ENCODE data around the gene PRKCE. TPM values are rescaled to one million over a fixed set of nuclear protein-coding genes. Genes with fewer than 3 reads are reported as not detected.

Gene PRKCE
- total and polyA plus RNA-seq, 2 experiments from 2014 or later, result 0.94 to 1.2 TPM

- H3K27me3 Mint-ChIP-seq (ENCODE audit: insufficient read depth, low read depth, poor library complexity), result peaks cover 4% of the 10 kb centered on the region
- DNase-seq (ENCODE audit: low spot score), result peak; percentile 45
- H4K20me1 ChIP-seq (replicated peaks; ENCODE audit: insufficient read depth), result no peaks in the 10 kb centered on the region
- no peaks in the 10 kb centered on the region; the same call in 2 of the 3 replicates for H3K9me3 Mint-ChIP-seq
- no peaks in the 10 kb centered on the region for H3F3A ChIP-seq (replicated peaks; ENCODE audit: low read depth)
- H3K4me1 Mint-ChIP-seq, result peaks cover 4% of the 10 kb centered on the region; the same call in 1 of the 3 replicates
- H3K27ac Mint-ChIP-seq, result no peak overlapping the region
- H3K4me3 Mint-ChIP-seq, result no peak overlapping the region
- no peaks in the 10 kb centered on the region; the same call in 1 of the 2 replicates for H3K36me3 ChIP-seq (ENCODE audit: insufficient read depth)
- H2AFZ ChIP-seq, result no peak overlapping the region
- 0 out of 2 replicates have a peak, but pooled peaks cover 9% of the 10 kb centered on the region for H3K9me2 ChIP-seq (ENCODE audit: insufficient read depth)
- no peak overlapping the region for H3K27ac ChIP-seq (ENCODE audit: low read depth)
- H3K4me3 ChIP-seq, result no peak overlapping the region
- no peaks in the 10 kb centered on the region for H3K79me2 ChIP-seq (replicated peaks; ENCODE audit: insufficient read depth)
- H3K36me3 Mint-ChIP-seq (ENCODE audit: low read depth), result no peaks in the 10 kb centered on the region
- H3K27me3 ChIP-seq (ENCODE audit: insufficient read depth), result no peaks in the 10 kb centered on the region
- peak; percentile 41 to 47 for TF ChIP-seq CTCF (conservative IDR thresholded peaks at IDR 0.05; ENCODE audit: low read depth in 2 of 2)
- TF ChIP-seq ZNF462 (CRISPR knock-in tag; IDR thresholded peaks at IDR 0.05), result no peak
- peak; percentile 64 for ATAC-seq
- H3K4me2 ChIP-seq, result no peak overlapping the region
- H3K4me1 ChIP-seq (ENCODE audit: insufficient read depth), result no peaks in the 10 kb centered on the region
Observed at GRCh38 chr2:46050489-46050888, 399.0 kb downstream of the PRKCE start.

GRCh38 chr2:46051085-46051484 lies 399.6 kb downstream of the PRKCE start:
- no peaks in the 10 kb centered on the region for H4K20me1 ChIP-seq (replicated peaks; ENCODE audit: insufficient read depth)
- 0 out of 2 replicates have a peak, but pooled peaks cover 9% of the 10 kb centered on the region for H3K9me2 ChIP-seq (ENCODE audit: insufficient read depth)
- H3K36me3 ChIP-seq (ENCODE audit: insufficient read depth), result no peaks in the 10 kb centered on the region; the same call in 1 of the 2 replicates
- H3F3A ChIP-seq (replicated peaks; ENCODE audit: low read depth), result no peaks in the 10 kb centered on the region
- no peak overlapping the region for H3K4me3 ChIP-seq
- H3K4me3 Mint-ChIP-seq, result no peak overlapping the region
- H3K9me3 Mint-ChIP-seq, result no peaks in the 10 kb centered on the region; the same call in 1 of the 3 replicates
- no peak overlapping the region for H3K27ac Mint-ChIP-seq
- H2AFZ ChIP-seq, result no peak overlapping the region
- no peak overlapping the region for H3K27ac ChIP-seq (ENCODE audit: low read depth)
- H3K27me3 ChIP-seq (ENCODE audit: insufficient read depth), result no peaks in the 10 kb centered on the region
- peaks cover 4% of the 10 kb centered on the region for H3K27me3 Mint-ChIP-seq (ENCODE audit: insufficient read depth, low read depth, poor library complexity)
- no peak overlapping the region for H3K4me2 ChIP-seq
- H3K79me2 ChIP-seq (replicated peaks; ENCODE audit: insufficient read depth), result no peaks in the 10 kb centered on the region
- no peak for TF ChIP-seq POLR2AphosphoS5 (IDR thresholded peaks at IDR 0.05; ENCODE audit: low read depth)
- no peaks in the 10 kb centered on the region for H3K4me1 ChIP-seq (ENCODE audit: insufficient read depth)
- H3K4me1 Mint-ChIP-seq, result peaks cover 4% of the 10 kb centered on the region; the same call in 1 of the 3 replicates
- no peaks in the 10 kb centered on the region for H3K36me3 Mint-ChIP-seq (ENCODE audit: low read depth)
- DNase-seq (ENCODE audit: low spot score), result no peak
- ATAC-seq, result no peak
